ENCODE results near the gene SNX25. TPM values are rescaled to one million over a fixed set of nuclear protein-coding genes. Genes with fewer than 3 reads are reported as not detected.

SNX25 gene
- total RNA-seq, 1 experiment from 2014 or later = 16.7 TPM

- H3K27ac ChIP-seq (ENCODE audit: low read length) = no peak overlapping the region
- intact Hi-C loops (cut with micrococcal nuclease; ENCODE audit: unreplicated experiment) = no loop called here
- H3K9me3 ChIP-seq (ENCODE audit: control insufficient read depth, insufficient read depth, low read depth, low read length) = no peaks in the 10 kb centered on the region
- no peaks in the 10 kb centered on the region for H3K27me3 ChIP-seq (ENCODE audit: control insufficient read depth, insufficient read depth, low read length)
- in situ Hi-C loops (cut with HindIII; ENCODE audit: low pct_unique_long_range_greater_than_20kb, low sequenced_read_pairs) = no loop called here
- ATAC-seq = no peak
- CTCF ChIA-PET = no interaction called here
- TF ChIP-seq TCF7L2 (IDR thresholded peaks at IDR 0.05; ENCODE audit: low read depth, low read length) (no peak), SIN3A (IDR thresholded peaks at IDR 0.05; ENCODE audit: borderline replicate concordance, insufficient read depth, low read depth, low read length) (no peak), POLR2AphosphoS5 (IDR thresholded peaks at IDR 0.05; ENCODE audit: low read depth, low read length) (no peak), CTCF (IDR thresholded peaks at IDR 0.05) (no peak), REST (IDR thresholded peaks at IDR 0.05; ENCODE audit: insufficient read depth in 1 of 2, low read depth in 2 of 2, low read length in 1 of 2) (no peak)
- no peak overlapping the region for H3K4me3 ChIP-seq (ENCODE audit: low read depth in 2 of 2, low read length in 2 of 2)
- no TSS peak for BruUV-seq (replicated peaks)
- H3K4me1 ChIP-seq (ENCODE audit: control insufficient read depth, insufficient read depth, low read length) = no peaks in the 10 kb centered on the region
- no peak for DNase-seq (ENCODE audit: low read depth, low spot score)
- POLR2A ChIA-PET = no interaction called here
- H3K36me3 ChIP-seq (ENCODE audit: control insufficient read depth, insufficient read depth, low read length) = no peaks in the 10 kb centered on the region; the same call in 1 of the 2 replicates
Measured at GRCh38 chr4:185287031-185287430, 77.6 kb downstream of the SNX25 start.

- ATAC-seq = no peak
- ChIA-PET POLR2A (no interaction called here), CTCF (no interaction called here)
- Histone ChIP-seq H3K27me3 (ENCODE audit: control insufficient read depth, insufficient read depth, low read length) (no peaks in the 10 kb centered on the region), H3K9me3 (ENCODE audit: control insufficient read depth, insufficient read depth, low read depth, low read length) (no peaks in the 10 kb centered on the region), H3K36me3 (ENCODE audit: control insufficient read depth, insufficient read depth, low read length) (no peaks in the 10 kb centered on the region; the same call in 1 of the 2 replicates), H3K4me3 (ENCODE audit: low read depth in 2 of 2, low read length in 2 of 2) (no peak overlapping the region), H3K4me1 (ENCODE audit: control insufficient read depth, insufficient read depth, low read length) (no peaks in the 10 kb centered on the region), H3K27ac (ENCODE audit: low read length) (no peak overlapping the region)
- TF ChIP-seq REST (IDR thresholded peaks at IDR 0.05; ENCODE audit: insufficient read depth in 1 of 2, low read depth in 2 of 2, low read length in 1 of 2) = no peak
- no peak for TF ChIP-seq CTCF (IDR thresholded peaks at IDR 0.05)
- TF ChIP-seq POLR2AphosphoS5 (IDR thresholded peaks at IDR 0.05; ENCODE audit: low read depth, low read length) = no peak
- no peak for TF ChIP-seq TCF7L2 (IDR thresholded peaks at IDR 0.05; ENCODE audit: low read depth, low read length)
- TF ChIP-seq SIN3A (IDR thresholded peaks at IDR 0.05; ENCODE audit: borderline replicate concordance, insufficient read depth, low read depth, low read length) = no peak
- no peak for DNase-seq (ENCODE audit: low read depth, low spot score)
- in situ Hi-C loops (cut with HindIII; ENCODE audit: low pct_unique_long_range_greater_than_20kb, low sequenced_read_pairs) (no loop called here), intact Hi-C loops (cut with micrococcal nuclease; ENCODE audit: unreplicated experiment) (no loop called here)
- BruUV-seq (replicated peaks) = no TSS peak
Measured at GRCh38 chr4:185290018-185290607, 80.7 kb downstream of the SNX25 start.
